Thyroid gland (tissue), 4 donors: ENCODE measurements around the gene C3orf18. TPM values are rescaled to one million over a fixed set of nuclear protein-coding genes. Genes with fewer than 3 reads are reported as not detected.

ENCODE experiments used
- DNase-seq, 2 donors: peaks; one replicate each; pipeline ENCODE4 v3.0.0-alpha.2; 2019
- H3K27ac ChIP-seq, 3 donors: fragments of 200-600 bp; sonication (generic); 1 replicate in 2 of 3; 2 replicates in 1 of 3; pipeline ENCODE4 v1.5.1; 2016 to 2019; ENCODE audit warnings: mild to moderate bottlenecking in 1 of 3, moderate library complexity in 1 of 3
- H3K27me3 ChIP-seq: fragments of 200-600 bp; sonication (generic); one replicate; pipeline ENCODE4 v1.5.1; 2019
- H3K36me3 ChIP-seq, 2 donors: fragments of 200-600 bp; sonication (generic); one replicate each; pipeline ENCODE4 v1.5.1; 2016 to 2019
- H3K4me1 ChIP-seq, 2 donors: fragments of 200-600 bp; sonication (generic); one replicate each; pipeline ENCODE4 v1.5.1; 2017 to 2019
- H3K4me3 ChIP-seq, 3 donors: fragments of 200-600 bp; sonication (generic); replicated peaks in 1 of 3; 1 replicate in 2 of 3; 2 replicates in 1 of 3; pipeline ENCODE4 v1.5.1; 2016; ENCODE audit warnings: mild to moderate bottlenecking in 1 of 3
- H3K9me3 ChIP-seq: fragments of 200-600 bp; sonication (generic); one replicate; pipeline ENCODE4 v1.5.1; 2017
- POLR2A ChIP-seq, 2 donors: fragments of 450-650 bp; IDR thresholded peaks; one replicate each; pipeline ENCODE4 v1.6.1; 2017; ENCODE audit warnings: antibody characterized with exemption in 2 of 2, mild to moderate bottlenecking in 2 of 2, moderate library complexity in 1 of 2
- WGBS, 2 donors: methylation state at CpG; one replicate each; pipeline ENCODE4 v1.1.5; 2017; 5-methylcytosine and 5-hydroxymethylcytosine counted together
- intact Hi-C: fragments of 100-400 bp; cut with DNase I; formaldehyde crosslinking; loops from one replicate; pipeline ENCODE4 v1.15.1; 2023
- total RNA-seq, 4 donors: library from RNA; depleted of rRNA; stranded (reverse); fragments of >200 nt; gene quantifications; one replicate each; pipeline ENCODE4 v1.2.3, GENCODE V29; 2016
- TF ChIP-seq, protein P1 (sequence below), 6 experiments: fragments of 200-600 bp in 3 of 6; fragments of 450-650 bp in 3 of 6; sonication (generic) in 3 of 6; IDR thresholded peaks; one replicate each; pipeline ENCODE4 v1.5.1; 2016 to 2019; ENCODE audit warnings: antibody characterized with exemption in 6 of 6, mild to moderate bottlenecking in 2 of 6, inconsistent platforms in 1 of 6, moderate library complexity in 1 of 6

Gene C3orf18
- total RNA-seq, 4 donors from 2014 or later, result 19.6 to 22.0 (median 20.3) TPM

DNA sequence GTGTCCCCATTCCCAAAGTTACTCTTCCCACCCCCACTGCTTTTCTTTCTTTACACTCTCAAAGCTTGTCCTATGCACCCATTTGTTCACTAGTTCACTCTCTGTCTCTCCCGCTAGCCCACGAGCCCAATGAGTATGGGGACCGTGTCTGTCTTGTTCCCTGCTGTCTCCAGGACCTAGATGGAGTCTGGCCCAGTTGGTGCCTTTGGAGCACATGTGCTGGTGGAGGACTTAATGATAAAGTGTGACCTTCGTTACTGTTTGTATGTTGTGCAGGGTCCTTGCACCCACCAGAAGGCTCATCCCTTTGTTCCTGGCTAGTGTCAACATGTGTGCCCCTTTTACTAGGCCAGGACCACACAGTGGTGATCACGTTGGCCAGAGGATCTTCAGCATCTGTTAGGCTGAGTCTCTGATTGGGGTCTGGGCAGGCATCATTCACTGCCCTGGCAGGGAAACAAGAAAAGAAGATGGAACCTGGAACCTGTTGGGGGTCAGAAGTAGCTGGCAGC, 36.6 kb upstream of the C3orf18 start:
- Histone ChIP-seq H3K4me3 (no peak overlapping the region), H3K36me3 (peaks cover 20 to 21% of the 10 kb centered on the region in 2 donors), H3K27me3 (no peaks in the 10 kb centered on the region), H3K27ac (peak overlapping the region; percentile 99 to 100 (median 100)), H3K9me3 (no peaks in the 10 kb centered on the region), H3K4me1 (peaks cover 91 to 97% of the 10 kb centered on the region in 2 donors)
- 84 to 93% methylated on average over 4 to 5 of the region's 5 CpGs for WGBS, 2 donors
- DNase-seq, result no peak
- no peak for TF ChIP-seq POLR2A (IDR thresholded peaks at IDR 0.05)
- TF ChIP-seq, protein P1, sequence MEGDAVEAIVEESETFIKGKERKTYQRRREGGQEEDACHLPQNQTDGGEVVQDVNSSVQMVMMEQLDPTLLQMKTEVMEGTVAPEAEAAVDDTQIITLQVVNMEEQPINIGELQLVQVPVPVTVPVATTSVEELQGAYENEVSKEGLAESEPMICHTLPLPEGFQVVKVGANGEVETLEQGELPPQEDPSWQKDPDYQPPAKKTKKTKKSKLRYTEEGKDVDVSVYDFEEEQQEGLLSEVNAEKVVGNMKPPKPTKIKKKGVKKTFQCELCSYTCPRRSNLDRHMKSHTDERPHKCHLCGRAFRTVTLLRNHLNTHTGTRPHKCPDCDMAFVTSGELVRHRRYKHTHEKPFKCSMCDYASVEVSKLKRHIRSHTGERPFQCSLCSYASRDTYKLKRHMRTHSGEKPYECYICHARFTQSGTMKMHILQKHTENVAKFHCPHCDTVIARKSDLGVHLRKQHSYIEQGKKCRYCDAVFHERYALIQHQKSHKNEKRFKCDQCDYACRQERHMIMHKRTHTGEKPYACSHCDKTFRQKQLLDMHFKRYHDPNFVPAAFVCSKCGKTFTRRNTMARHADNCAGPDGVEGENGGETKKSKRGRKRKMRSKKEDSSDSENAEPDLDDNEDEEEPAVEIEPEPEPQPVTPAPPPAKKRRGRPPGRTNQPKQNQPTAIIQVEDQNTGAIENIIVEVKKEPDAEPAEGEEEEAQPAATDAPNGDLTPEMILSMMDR (IDR thresholded peaks at IDR 0.05), result no peak
- intact Hi-C loops, result no loop called here

DNA sequence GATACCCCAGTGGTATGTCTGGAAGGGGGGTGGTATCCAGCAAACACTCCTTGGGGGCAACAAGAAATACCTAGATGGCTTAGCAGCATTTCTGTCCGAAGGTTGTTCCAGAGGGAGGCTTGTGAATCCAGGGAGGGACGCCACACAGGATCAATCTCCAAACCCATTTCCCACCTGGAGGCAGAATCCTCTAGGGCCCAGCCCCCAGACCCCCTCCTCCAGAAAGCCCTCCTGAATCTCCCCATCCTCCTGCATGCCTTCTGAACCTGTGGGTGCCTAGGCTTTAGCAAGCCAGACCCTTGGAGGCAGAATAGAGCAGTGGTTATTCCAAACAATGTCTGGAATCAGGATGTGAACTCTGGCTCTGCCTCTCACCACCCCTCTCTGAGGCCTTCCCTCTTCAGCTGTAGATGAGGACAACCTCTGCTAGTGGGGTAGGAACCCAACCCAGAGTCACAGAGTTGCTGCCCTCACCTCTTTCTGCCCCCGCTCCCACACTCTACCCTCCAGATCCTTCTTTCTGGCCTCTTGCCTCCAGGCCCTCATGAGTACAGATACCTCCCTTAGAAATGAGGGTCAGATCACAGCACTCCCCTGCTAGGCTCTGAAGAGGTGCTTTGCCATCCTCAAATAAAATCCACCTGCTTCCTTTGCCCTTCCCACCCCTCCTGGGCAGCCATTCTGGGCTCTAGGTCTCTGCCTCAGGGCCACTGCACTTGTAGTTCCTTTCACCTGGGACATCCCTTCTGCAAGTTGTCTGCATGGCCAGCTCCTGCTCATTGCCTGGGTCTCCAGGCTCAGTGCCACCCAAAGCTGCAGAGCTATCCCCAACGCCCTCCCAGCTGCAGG, 35.9 kb upstream of the C3orf18 start:
- H3K9me3 ChIP-seq, result no peaks in the 10 kb centered on the region
- peak overlapping the region; percentile 99 to 100 (median 100) for H3K27ac ChIP-seq
- H3K27me3 ChIP-seq, result no peaks in the 10 kb centered on the region
- peaks cover 20 to 21% of the 10 kb centered on the region in 2 donors for H3K36me3 ChIP-seq
- TF ChIP-seq, protein P1 (IDR thresholded peaks at IDR 0.05), result no peak
- TF ChIP-seq POLR2A (IDR thresholded peaks at IDR 0.05), result no peak
- no peak for DNase-seq
- intact Hi-C loops, result no loop called here
- H3K4me3 ChIP-seq, result no peak overlapping the region
- 66 to 79% methylated on average over 4 of the region's 4 CpGs for WGBS, 2 donors
- H3K4me1 ChIP-seq, result peaks cover 87 to 100% of the 10 kb centered on the region in 2 donors

DNA sequence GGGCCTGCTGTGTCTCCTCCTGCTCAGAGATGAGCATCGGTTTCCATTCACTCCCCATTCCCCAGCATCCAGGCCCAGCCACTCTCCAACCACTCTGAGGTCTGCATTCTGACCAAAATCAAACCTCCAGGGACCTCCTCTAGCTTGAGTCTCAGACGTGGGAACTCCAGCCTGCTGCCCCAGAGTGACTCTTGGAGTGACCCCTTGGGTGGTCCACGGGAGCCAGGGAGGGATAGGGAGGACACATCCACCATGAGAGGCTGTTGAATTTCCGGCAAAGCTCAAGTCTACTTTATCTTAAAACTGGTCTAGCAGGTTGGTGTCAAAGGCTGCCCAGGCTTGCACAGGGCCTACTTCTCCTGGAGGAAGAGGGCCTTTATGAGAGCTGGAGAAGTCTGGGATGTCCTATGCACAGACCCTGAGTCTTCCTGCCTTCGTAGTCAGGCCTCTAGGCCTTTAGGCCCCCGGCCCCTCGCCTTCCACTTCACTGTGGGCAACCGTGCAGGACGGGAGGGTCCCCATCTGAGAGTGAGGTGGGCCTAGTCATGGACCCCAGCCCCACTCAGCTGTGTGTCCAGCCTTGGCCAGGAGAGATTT, 35.1 kb upstream of the C3orf18 start:
- 38% methylated on average over 8 to 9 of the region's 9 CpGs for WGBS, 2 donors
- TF ChIP-seq, protein P1 (IDR thresholded peaks at IDR 0.05), result no peak
- Histone ChIP-seq H3K9me3 (no peaks in the 10 kb centered on the region), H3K4me1 (peaks cover 83 to 97% of the 10 kb centered on the region in 2 donors), H3K27ac (peak overlapping the region; percentile 99 to 100 (median 100)), H3K27me3 (no peaks in the 10 kb centered on the region), H3K36me3 (peaks cover 13 to 15% of the 10 kb centered on the region in 2 donors), H3K4me3 (no peak overlapping the region)
- peak; percentile 68 for DNase-seq
- intact Hi-C loops, result no loop called here

DNA sequence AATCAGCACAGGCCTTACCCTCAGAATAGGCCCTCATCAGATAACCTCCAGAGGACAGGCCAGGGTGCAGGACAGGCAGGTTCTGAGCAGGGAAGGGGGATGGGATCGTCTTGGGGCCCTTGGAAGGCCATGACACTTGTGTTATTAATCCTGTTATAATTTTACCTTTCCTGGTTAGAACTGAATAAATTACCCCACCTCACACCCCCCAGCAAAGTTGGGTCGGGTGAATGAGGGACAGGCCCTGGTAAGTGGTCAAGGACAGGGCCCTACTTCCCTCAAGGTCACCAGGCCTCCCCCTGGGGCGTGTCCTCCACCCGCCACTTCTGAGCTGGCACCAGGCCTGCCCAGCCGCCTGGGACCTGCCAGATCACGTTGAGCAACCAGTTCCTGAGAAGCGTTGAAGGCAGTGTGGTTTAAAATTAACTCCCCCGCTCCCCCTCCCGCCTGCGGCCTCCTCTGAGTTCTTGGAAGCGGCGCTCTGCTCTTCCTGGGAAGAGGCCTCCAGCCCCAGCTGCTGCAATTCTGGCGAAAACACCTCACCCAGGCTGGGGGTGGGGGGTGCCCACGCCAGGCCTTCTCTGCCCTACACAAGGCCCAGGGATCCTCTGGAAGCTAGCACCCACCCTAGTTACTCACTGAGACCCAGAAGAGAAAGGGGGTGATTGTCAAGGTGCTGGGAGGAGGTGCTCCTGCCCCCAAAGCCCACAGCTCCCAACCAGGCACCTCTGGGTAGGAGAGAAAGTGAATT, 33.5 kb upstream of the C3orf18 start:
- DNase-seq, result peak; percentile 98 to 99
- intact Hi-C loops, result no loop called here
- peaks cover 66 to 81% of the 10 kb centered on the region in 2 donors for H3K4me1 ChIP-seq
- H3K27me3 ChIP-seq, result no peaks in the 10 kb centered on the region
- 1 to 2% methylated on average over 7 to 12 of the region's 14 CpGs for WGBS, 2 donors
- H3K4me3 ChIP-seq, result no peak overlapping the region
- no peaks in the 10 kb centered on the region for H3K36me3 ChIP-seq
- H3K27ac ChIP-seq, result peak overlapping the region; percentile 91 to 100 (median 100)
- no peaks in the 10 kb centered on the region for H3K9me3 ChIP-seq
- TF ChIP-seq POLR2A (IDR thresholded peaks at IDR 0.05), result peak in 1 of 2 donors; percentile 68
- TF ChIP-seq, protein P1 (IDR thresholded peaks at IDR 0.05), result no peak
